RWPE1 (cell line): ENCODE measurements around the gene FBXO21.

ENCODE experiments used
- CTCF ChIA-PET: fragments of 350-600 bp; sonication (Branson Sonifier 250); formaldehyde crosslinking; extraction: SDS; loops from one replicate; lab custom pipeline; 2021; lab: Yijun Ruan, JAX
- POLR2A ChIA-PET: fragments of 400-600 bp; formaldehyde crosslinking; extraction: SDS; loops from one replicate; lab custom pipeline; 2020; ENCODE audit warnings: antibody characterized with exemption; ENCODE audit not compliant: low non-redundant PET; lab: Yijun Ruan, JAX
- DNase-seq: peaks from one replicate; pipeline ENCODE4 v3.0.0; 2012; ENCODE audit warnings: low spot score
- H3K27ac ChIP-seq: fragments of 450-650 bp; 2 replicates; pipeline ENCODE4 v1.5.1; 2017
- TF ChIP-seq, protein P1 (sequence below): fragments of 450-650 bp; conservative IDR thresholded peaks from 2 replicates; pipeline ENCODE4 v1.5.1; 2017; ENCODE audit warnings: low read depth, mild to moderate bottlenecking

The FBXO21 gene, protein sequence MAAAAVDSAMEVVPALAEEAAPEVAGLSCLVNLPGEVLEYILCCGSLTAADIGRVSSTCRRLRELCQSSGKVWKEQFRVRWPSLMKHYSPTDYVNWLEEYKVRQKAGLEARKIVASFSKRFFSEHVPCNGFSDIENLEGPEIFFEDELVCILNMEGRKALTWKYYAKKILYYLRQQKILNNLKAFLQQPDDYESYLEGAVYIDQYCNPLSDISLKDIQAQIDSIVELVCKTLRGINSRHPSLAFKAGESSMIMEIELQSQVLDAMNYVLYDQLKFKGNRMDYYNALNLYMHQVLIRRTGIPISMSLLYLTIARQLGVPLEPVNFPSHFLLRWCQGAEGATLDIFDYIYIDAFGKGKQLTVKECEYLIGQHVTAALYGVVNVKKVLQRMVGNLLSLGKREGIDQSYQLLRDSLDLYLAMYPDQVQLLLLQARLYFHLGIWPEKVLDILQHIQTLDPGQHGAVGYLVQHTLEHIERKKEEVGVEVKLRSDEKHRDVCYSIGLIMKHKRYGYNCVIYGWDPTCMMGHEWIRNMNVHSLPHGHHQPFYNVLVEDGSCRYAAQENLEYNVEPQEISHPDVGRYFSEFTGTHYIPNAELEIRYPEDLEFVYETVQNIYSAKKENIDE

DNA sequence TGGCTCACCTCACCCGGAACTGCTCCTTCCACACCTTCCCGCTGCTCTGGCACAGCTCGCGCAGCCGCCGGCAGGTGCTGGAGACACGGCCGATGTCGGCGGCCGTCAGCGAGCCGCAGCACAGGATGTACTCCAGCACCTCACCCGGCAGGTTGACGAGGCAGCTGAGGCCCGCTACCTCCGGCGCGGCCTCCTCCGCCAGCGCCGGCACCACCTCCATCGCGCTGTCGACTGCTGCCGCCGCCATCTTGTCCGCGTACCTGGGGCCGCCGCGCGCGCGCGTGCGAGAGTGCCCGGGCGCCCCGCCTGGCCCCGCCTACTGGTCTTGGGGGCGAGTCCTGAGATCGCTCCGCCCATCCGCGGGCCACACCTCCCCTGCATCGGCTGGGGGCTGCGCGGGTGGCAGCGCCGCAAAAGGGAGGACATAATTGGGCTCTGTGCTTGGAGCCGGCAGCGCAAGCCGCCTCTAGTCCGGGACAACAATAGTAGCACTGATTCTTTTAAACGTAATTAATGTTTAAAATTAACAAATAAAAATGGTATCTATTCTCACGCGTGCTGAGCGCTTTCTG, at the start of gene FBXO21:
FBXO21 (minus strand) TSS at position 261 of the 572 bp plus-strand sequence; CDS start at position 247, 14 bp downstream.
- TF ChIP-seq, protein P1, sequence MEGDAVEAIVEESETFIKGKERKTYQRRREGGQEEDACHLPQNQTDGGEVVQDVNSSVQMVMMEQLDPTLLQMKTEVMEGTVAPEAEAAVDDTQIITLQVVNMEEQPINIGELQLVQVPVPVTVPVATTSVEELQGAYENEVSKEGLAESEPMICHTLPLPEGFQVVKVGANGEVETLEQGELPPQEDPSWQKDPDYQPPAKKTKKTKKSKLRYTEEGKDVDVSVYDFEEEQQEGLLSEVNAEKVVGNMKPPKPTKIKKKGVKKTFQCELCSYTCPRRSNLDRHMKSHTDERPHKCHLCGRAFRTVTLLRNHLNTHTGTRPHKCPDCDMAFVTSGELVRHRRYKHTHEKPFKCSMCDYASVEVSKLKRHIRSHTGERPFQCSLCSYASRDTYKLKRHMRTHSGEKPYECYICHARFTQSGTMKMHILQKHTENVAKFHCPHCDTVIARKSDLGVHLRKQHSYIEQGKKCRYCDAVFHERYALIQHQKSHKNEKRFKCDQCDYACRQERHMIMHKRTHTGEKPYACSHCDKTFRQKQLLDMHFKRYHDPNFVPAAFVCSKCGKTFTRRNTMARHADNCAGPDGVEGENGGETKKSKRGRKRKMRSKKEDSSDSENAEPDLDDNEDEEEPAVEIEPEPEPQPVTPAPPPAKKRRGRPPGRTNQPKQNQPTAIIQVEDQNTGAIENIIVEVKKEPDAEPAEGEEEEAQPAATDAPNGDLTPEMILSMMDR = no peak
- ChIA-PET POLR2A (no interaction called here), CTCF (interaction anchor here (0.6 to 0.7 kb wide), 2 partner anchors 10 to 15 kb away, joined by 3 to 6 read pairs; no protein-coding TSS in a partner anchor)
- peak within 1 kb of the TSS; percentile 66 for H3K27ac ChIP-seq
- DNase-seq = peak; percentile 95

DNA sequence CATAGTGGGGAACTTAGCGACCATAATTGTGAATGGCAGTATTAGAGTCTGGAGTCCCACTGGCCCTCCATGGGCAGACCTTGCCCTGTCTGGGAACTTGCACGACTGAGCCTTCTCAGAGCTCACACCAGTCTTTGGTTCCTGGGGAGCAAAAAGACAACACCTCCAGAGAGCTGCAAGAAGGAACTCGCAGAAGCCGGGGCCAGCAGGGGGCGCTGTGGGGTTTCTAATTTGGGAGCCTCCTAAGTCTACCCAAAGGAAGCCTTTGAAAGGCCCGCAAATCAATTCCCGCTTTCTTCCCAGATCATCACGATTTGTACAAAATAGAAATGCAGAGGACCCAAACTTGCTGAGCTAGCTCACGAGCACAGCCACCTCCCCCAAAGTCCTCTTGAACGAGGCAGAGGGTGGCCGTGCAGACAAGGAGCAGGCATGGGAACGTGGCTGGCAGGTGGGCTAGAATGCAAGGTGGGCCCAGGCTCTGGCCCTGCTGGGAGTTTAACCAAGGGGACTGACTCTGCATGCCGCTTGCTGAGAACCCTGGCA, 46.3 kb upstream of the FBXO21 start:
- TF ChIP-seq, protein P1 = peak; percentile 62
- DNase-seq = peak; percentile 40
- no peak overlapping the region for H3K27ac ChIP-seq
- ChIA-PET POLR2A (interaction anchor here (0.6 kb wide), 1 partner anchor 37 kb away, joined by 5 read pairs; no protein-coding TSS in a partner anchor), CTCF (interaction anchor here (0.5 to 1.9 kb wide), 22 partner anchors 10 to 715 kb away, joined by 3 to 12 read pairs (median 3); no protein-coding TSS in a partner anchor)

DNA sequence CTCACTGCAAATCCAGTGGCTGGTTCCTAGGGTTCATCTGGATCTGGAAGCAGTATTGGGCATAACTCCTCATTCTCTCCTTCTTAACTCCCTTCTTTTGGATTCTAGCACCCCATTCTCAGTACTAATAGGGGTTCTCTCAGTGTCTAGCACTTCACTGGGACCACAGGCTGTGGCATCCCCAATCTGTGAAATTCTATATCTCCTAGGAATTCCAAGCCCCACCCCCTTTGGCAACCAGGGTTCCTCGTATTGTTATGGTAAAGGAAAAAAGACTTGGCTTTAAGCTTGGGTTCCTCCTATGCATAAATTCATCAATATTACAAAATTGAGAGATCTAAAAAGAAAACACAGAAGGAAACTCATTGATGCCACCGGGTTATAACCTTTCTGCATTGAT, 45.0 kb upstream of the FBXO21 start:
- TF ChIP-seq, protein P1 = no peak
- CTCF ChIA-PET = interaction anchor here (0.9 to 1.9 kb wide), 3 partner anchors 16 to 602 kb away, joined by 3 to 5 read pairs (median 4); no protein-coding TSS in a partner anchor

DNA sequence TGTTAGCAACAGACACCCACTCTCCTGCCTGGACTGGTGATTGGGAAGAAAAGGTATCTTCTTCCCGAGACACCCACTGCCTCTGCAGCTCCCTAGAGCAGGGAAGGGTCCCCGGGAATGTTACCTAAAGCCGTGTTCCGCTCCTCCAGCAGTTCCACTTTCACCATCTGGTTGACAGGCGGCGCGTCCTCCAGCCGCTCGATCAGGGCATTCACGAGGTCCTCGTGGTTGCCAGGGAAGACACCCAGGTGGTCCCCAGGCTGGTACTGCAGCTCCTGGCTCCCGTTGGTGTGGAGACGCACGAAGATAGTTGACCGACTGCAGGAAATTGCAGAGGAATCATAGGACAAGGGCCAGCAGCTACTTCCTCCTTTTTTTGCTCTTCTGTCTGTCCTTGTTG, 44.2 kb upstream of the FBXO21 start:
- TF ChIP-seq, protein P1 = no peak
- DNase-seq = no peak
- ChIA-PET CTCF (interaction anchor here (1.3 kb wide), 1 partner anchor 603 kb away, joined by 5 read pairs; no protein-coding TSS in a partner anchor), POLR2A (no interaction called here)
- H3K27ac ChIP-seq = no peak overlapping the region

More for the DNA sequence above, 45.0 kb upstream of the FBXO21 start:
- no peak overlapping the region for H3K27ac ChIP-seq
- DNase-seq = no peak
- POLR2A ChIA-PET = no interaction called here

DNA sequence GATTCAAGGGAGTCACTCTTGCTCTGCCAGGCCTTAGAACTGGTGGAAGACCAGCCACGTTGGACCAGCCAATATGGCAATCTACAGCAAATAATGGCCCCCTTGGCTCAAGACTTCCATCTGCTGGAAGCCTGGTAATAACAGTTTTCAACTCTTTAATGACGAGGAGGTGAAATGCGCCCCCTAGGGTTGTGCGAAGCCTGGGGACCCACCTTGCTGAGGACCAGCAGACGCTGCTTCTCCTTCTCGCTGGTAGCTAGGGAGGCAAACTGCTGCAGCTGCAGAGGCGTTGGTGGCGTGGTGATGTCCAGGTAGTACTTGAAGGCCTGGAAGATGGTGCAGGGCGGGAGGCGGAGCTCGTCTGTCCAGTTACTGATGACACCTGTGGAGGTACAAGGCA, 41.5 kb upstream of the FBXO21 start:
- DNase-seq = no peak
- ChIA-PET POLR2A (no interaction called here), CTCF (interaction anchor here (0.6 kb wide), 2 partner anchors 16 to 89 kb away, joined by 3 to 5 read pairs; no protein-coding TSS in a partner anchor)
- no peak overlapping the region for H3K27ac ChIP-seq
- TF ChIP-seq, protein P1 = no peak

DNA sequence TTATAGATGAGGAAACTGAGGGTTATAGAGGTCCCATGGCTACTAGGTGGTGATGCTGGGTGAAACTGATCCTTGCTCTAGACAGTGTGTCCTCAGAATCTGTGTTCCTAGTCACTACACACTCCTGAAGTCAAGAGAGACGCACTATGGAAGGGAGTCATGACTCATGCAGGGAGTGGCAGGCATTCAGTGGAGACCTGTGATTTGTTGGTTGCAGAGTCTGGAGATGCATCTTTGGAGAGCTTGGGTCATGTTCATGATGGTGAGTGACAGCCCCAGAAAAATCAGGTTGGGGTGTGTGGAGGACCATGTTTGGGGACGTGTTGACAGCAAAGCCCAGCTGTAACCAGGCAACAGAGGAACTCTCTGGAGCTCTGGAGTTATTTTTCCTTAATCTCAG, 38.0 kb upstream of the FBXO21 start:
- peak; percentile 36 for DNase-seq
- CTCF ChIA-PET = no interaction called here
- H3K27ac ChIP-seq = no peak overlapping the region
- TF ChIP-seq, protein P1 = no peak
- POLR2A ChIA-PET = no interaction called here
